Nephron (organoid): ENCODE results near the gene SULT4A1.

Experiments
- H3K27ac Mint-ChIP-seq, 3 experiments: 2 replicates each; pipeline ENCODE4 v1.8.0; 2020; ENCODE audit warnings: mixed read lengths in 3 of 3, mild to moderate bottlenecking in 2 of 3, moderate library complexity in 1 of 3
- H3K27me3 Mint-ChIP-seq: 2 replicates; pipeline ENCODE4 v1.8.0; 2021; ENCODE audit warnings: low read depth, mild to moderate bottlenecking, moderate library complexity, mixed read lengths
- H3K36me3 Mint-ChIP-seq: 2 replicates; pipeline ENCODE4 v1.8.0; 2020; ENCODE audit warnings: low read depth, mixed read lengths
- H3K4me1 Mint-ChIP-seq: 2 replicates; pipeline ENCODE4 v1.8.0; 2020; ENCODE audit warnings: mixed read lengths
- H3K4me3 Mint-ChIP-seq, 3 experiments: 2 replicates each; pipeline ENCODE4 v1.8.0; 2020; ENCODE audit warnings: mild to moderate bottlenecking in 3 of 3, mixed read lengths in 3 of 3, moderate library complexity in 2 of 3
- H3K9me3 Mint-ChIP-seq: 2 replicates; pipeline ENCODE4 v1.8.0; 2020; ENCODE audit warnings: mixed read lengths
- TF ChIP-seq, protein P1 (sequence below), 3 experiments: fragments of 200-600 bp; sonication (generic); IDR thresholded peaks; one replicate each; pipeline ENCODE4 v1.5.0; 2021; ENCODE audit warnings: antibody characterized with exemption in 3 of 3; ENCODE audit not compliant: unreplicated experiment in 3 of 3

Gene SULT4A1

DNA sequence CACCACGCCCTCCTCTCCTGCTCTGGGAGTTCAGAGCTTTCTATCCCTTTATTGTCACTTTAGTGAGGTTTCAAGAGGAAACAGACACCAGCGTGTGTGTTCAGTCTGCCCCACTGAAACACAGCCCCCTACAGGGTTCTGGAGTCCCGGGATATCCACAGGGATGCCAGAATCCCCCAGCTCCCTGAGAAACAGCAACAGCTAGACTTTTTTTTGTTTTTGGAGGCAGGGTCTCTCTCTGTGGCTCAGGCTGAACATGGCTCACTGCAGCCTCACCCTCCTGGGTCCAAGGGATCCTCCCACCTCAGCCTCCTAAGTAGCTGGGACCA, 10.4 kb downstream of the SULT4A1 start:
- peaks cover 7% of the 10 kb centered on the region for H3K9me3 Mint-ChIP-seq
- H3K27ac Mint-ChIP-seq, result no peak overlapping the region
- no peak overlapping the region for H3K4me3 Mint-ChIP-seq
- TF ChIP-seq, protein P1, sequence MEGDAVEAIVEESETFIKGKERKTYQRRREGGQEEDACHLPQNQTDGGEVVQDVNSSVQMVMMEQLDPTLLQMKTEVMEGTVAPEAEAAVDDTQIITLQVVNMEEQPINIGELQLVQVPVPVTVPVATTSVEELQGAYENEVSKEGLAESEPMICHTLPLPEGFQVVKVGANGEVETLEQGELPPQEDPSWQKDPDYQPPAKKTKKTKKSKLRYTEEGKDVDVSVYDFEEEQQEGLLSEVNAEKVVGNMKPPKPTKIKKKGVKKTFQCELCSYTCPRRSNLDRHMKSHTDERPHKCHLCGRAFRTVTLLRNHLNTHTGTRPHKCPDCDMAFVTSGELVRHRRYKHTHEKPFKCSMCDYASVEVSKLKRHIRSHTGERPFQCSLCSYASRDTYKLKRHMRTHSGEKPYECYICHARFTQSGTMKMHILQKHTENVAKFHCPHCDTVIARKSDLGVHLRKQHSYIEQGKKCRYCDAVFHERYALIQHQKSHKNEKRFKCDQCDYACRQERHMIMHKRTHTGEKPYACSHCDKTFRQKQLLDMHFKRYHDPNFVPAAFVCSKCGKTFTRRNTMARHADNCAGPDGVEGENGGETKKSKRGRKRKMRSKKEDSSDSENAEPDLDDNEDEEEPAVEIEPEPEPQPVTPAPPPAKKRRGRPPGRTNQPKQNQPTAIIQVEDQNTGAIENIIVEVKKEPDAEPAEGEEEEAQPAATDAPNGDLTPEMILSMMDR (IDR thresholded peaks at IDR 0.05; ENCODE audit: unreplicated experiment in 3 of 3), result no peak
- H3K36me3 Mint-ChIP-seq, result peaks cover 3% of the 10 kb centered on the region
- no peaks in the 10 kb centered on the region for H3K4me1 Mint-ChIP-seq
- H3K27me3 Mint-ChIP-seq, result peaks cover 10% of the 10 kb centered on the region

DNA sequence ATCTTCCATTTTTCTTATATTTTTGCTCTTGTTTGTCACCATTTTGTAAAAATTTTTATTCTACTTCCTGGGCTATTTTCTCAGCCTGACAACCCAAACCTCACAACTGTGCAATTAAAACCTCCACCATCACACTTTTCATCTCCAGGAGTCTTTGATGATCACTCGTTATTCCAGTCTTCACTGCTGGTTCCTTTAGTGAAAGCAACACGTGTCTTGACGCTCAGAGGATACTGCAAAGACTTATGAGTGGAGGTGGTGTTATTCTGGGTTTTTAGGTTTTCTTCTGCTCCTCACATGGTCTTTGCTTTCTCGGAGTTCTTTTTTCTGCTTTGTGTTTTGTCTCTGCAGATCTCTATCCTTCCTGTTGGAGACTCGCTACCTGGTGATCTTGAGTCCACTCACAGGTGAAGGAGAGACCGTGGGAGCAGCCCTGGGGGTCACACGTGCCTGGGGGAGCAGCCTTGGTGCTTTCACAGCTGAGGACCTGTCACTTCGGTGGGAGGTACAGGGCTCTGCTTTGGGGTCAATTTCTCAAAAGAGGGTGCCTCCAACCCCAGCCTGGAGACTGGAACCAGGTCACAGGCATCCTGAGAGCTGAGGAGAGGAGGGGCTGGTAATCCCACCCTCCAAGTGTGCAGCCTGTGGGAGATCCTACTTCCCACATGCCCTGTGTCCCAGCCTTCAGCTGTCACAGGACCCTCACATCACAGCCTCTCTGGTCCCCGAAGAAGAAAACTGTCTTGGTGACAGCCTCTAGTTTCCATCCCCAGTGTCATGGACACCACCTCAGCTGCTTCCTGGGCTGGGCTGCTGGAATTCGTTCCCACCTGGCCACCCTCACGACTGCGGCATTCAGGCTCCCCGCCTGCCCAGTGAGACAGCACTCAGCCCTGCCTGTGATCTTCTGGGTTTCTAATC, 11.0 kb downstream of the SULT4A1 start:
- Mint-ChIP-seq H3K36me3 (no peaks in the 10 kb centered on the region), H3K27me3 (peaks cover 11% of the 10 kb centered on the region), H3K9me3 (peaks cover 1% of the 10 kb centered on the region), H3K27ac (no peak overlapping the region), H3K4me1 (no peaks in the 10 kb centered on the region), H3K4me3 (no peak overlapping the region)
- TF ChIP-seq, protein P1 (IDR thresholded peaks at IDR 0.05; ENCODE audit: unreplicated experiment in 3 of 3), result no peak

DNA sequence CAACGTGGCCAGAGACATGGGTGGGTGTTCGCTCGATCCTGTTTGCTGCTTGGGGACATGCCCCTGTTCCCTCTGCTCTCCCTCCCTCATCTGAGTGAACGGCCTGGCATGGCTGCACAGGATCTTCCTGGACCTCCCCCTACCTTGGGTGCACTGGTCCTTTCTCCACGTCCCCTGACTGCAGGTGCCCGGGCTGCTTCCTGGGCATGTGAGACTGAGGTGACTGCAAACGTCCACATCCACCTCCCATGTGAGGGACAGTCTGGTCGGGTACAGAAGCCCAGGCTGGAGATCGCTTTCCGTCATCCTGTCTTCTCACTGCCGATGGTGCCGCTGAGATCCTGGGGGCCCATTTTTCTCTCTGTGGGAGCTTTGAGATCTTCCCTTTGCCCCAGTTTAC, 11.8 kb downstream of the SULT4A1 start:
- no peaks in the 10 kb centered on the region for H3K36me3 Mint-ChIP-seq
- H3K4me3 Mint-ChIP-seq, result no peak overlapping the region
- H3K4me1 Mint-ChIP-seq, result no peaks in the 10 kb centered on the region
- no peak overlapping the region for H3K27ac Mint-ChIP-seq
- H3K9me3 Mint-ChIP-seq, result no peaks in the 10 kb centered on the region
- TF ChIP-seq, protein P1 (IDR thresholded peaks at IDR 0.05; ENCODE audit: unreplicated experiment in 3 of 3), result no peak
- H3K27me3 Mint-ChIP-seq, result peaks cover 13% of the 10 kb centered on the region

DNA sequence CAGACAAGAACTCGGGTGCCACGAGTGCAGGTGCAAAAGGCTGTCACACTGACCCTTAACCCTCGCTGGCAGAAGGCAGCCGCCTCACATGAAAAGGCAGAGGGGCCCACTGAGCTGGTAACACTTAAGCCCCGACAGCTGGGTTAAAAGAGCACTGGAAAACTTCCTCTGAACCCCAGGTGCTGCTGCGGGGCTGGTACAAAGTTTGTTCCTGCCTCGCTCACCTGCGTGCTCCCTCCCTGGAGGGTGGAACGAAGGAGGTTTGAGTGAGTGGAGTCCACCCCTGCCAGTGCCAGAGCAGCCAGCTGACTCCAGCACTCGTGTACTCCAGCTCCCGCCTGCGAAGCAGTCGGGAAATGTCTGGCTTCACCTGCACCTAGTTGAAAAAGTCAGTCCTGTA, 12.6 kb downstream of the SULT4A1 start:
- H3K27me3 Mint-ChIP-seq, result peaks cover 13% of the 10 kb centered on the region
- H3K4me1 Mint-ChIP-seq, result no peaks in the 10 kb centered on the region
- TF ChIP-seq, protein P1 (IDR thresholded peaks at IDR 0.05; ENCODE audit: unreplicated experiment in 3 of 3), result no peak
- no peaks in the 10 kb centered on the region for H3K36me3 Mint-ChIP-seq
- H3K9me3 Mint-ChIP-seq, result no peaks in the 10 kb centered on the region
- H3K4me3 Mint-ChIP-seq, result no peak overlapping the region
- no peak overlapping the region for H3K27ac Mint-ChIP-seq

DNA sequence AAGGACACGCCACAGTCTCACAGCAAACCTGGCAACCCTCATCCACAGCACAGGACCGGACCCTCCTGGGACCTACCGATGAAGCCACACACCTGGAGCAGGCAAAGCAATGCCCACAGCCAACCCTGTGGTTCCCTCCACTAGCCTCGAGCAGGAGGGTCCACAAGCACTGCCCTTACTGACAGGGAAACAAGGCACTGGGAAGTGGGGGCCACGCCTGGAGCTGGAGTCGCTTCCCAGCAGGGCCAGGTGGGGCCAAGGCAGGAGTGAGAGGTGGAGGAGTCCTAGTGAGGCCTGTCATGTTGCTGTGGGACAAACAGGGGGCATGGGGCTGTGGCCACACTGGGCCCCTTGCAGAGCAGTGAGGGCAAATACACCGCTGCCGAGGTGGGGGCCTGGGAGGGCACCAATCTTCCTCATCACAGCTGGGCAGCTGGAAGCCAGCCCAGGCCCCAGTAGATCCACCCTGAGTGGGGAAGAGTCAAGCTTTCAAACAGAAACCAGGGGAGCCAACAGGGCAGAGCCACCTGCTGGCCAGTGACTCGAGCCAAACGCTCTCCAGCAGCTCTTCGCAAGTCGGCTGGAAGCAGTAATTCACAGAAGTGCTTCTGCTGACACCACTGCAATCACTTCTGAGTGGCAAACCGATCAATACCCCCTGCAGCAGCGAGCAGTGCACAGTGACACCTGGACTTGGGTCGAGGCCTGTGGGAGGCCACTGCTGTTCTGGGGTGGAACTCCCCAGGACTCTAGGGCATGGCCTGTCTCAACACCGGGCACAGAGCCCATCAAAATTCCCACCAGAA, 13.7 kb downstream of the SULT4A1 start:
- Mint-ChIP-seq H3K27me3 (peaks cover 13% of the 10 kb centered on the region), H3K27ac (no peak overlapping the region), H3K4me1 (no peaks in the 10 kb centered on the region), H3K9me3 (no peaks in the 10 kb centered on the region), H3K4me3 (no peak overlapping the region), H3K36me3 (no peaks in the 10 kb centered on the region)
- TF ChIP-seq, protein P1 (IDR thresholded peaks at IDR 0.05; ENCODE audit: unreplicated experiment in 3 of 3), result peak; percentile 42 to 52 (median 43)
